Fibroblast of the aortic adventitia (primary cell): ENCODE data around the gene ARID1B. TPM values are rescaled to one million over a fixed set of nuclear protein-coding genes. Genes with fewer than 3 reads are reported as not detected.
A peak's percentile ranks its signal among the peaks of the same experiment; 100 is the strongest.

Experiments used
- DNase-seq: peaks from one replicate; pipeline ENCODE4 v3.0.0-alpha.2; 2010; ENCODE audit warnings: low read depth
- H3K4me3 ChIP-seq: 2 replicates; pipeline ENCODE4 v1.5.1; 2011; ENCODE audit warnings: low read depth, mild to moderate bottlenecking, control low read depth, low read length, moderate library complexity
- CTCF ChIP-seq: IDR thresholded peaks from 2 replicates; pipeline ENCODE4 v1.5.1; 2011; ENCODE audit warnings: mild to moderate bottlenecking, low read length, control low read depth, inconsistent platforms; ENCODE audit not compliant: insufficient read depth
- total RNA-seq: library from RNA; depleted of rRNA; stranded (reverse); fragments of >200 nt; gene quantifications from 2 replicates; pipeline ENCODE4 v1.2.3, GENCODE V29; 2012; ENCODE audit warnings: low replicate concordance

ARID1B gene
- total RNA-seq, 1 donor, result 55.9 TPM

- TF ChIP-seq CTCF, result no peak
- H3K4me3 ChIP-seq, result peak overlapping the region; percentile 74
- DNase-seq, result peak; percentile 56
These were observed 243.2 kb downstream of the ARID1B start for GRCh38 chr6:157020398-157020797.

GRCh38 chr6:157020881-157021343 lies 243.7 kb downstream of the ARID1B start:
- DNase-seq, result peak; percentile 65

GRCh38 chr6:157021344-157021992 lies 244.3 kb downstream of the ARID1B start:
- peak; percentile 86 for DNase-seq
- peak; percentile 30 for TF ChIP-seq CTCF
- H3K4me3 ChIP-seq, result peak overlapping the region; percentile 74

More at GRCh38 chr6:157020881-157021343, 243.7 kb downstream of the ARID1B start:
- H3K4me3 ChIP-seq, result peak overlapping the region; percentile 74
- TF ChIP-seq CTCF, result no peak

GRCh38 chr6:157021993-157022740 lies 245.0 kb downstream of the ARID1B start:
- peak overlapping the region; percentile 74 for H3K4me3 ChIP-seq
- TF ChIP-seq CTCF, result no peak
- DNase-seq, result peak; percentile 96

GRCh38 chr6:157023958-157024357 lies 246.8 kb downstream of the ARID1B start:
- DNase-seq, result peak; percentile 62
- no peak overlapping the region for H3K4me3 ChIP-seq
- no peak for TF ChIP-seq CTCF

GRCh38 chr6:157024745-157025144 lies 247.6 kb downstream of the ARID1B start:
- TF ChIP-seq CTCF, result no peak
- H3K4me3 ChIP-seq, result no peak overlapping the region
- no peak for DNase-seq
